ENCODE measurements around the gene TCOF1. TPM values are rescaled to one million over a fixed set of nuclear protein-coding genes. Genes with fewer than 3 reads are reported as not detected.

TCOF1 gene
- total RNA-seq, 1 donor from 2014 or later: 33.2 TPM

- no peak for DNase-seq (ENCODE audit: low read depth)
- no peak for TF ChIP-seq CTCF (IDR thresholded peaks at IDR 0.05; ENCODE audit: insufficient read depth, low read length, poor library complexity, severe bottlenecking)
- no peaks in the 10 kb centered on the region for H3K27me3 ChIP-seq (ENCODE audit: control insufficient read depth, insufficient read depth, low read length)
- no peaks in the 10 kb centered on the region for H3K36me3 ChIP-seq (ENCODE audit: control insufficient read depth, insufficient read depth, low read length)
- no peak overlapping the region for H3K4me3 ChIP-seq (ENCODE audit: low read depth, low read length)
Observed at GRCh38 chr5:150355791-150356190, 1.7 kb upstream of the TCOF1 start.

GRCh38 chr5:150356575-150357294 is 762 bp upstream of the TCOF1 start:
- Histone ChIP-seq H3K36me3 (ENCODE audit: control insufficient read depth, insufficient read depth, low read length) (no peaks in the 10 kb centered on the region), H3K4me3 (ENCODE audit: low read depth, low read length) (peak overlapping the region; percentile 22), H3K27me3 (ENCODE audit: control insufficient read depth, insufficient read depth, low read length) (no peaks in the 10 kb centered on the region)
- DNase-seq (ENCODE audit: low read depth): no peak
- no peak for TF ChIP-seq CTCF (IDR thresholded peaks at IDR 0.05; ENCODE audit: insufficient read depth, low read length, poor library complexity, severe bottlenecking)

GRCh38 chr5:150358261-150359095 is 981 bp downstream of the TCOF1 start:
- Histone ChIP-seq H3K36me3 (ENCODE audit: control insufficient read depth, insufficient read depth, low read length) (peaks cover 1% of the 10 kb centered on the region), H3K27me3 (ENCODE audit: control insufficient read depth, insufficient read depth, low read length) (no peaks in the 10 kb centered on the region), H3K4me3 (ENCODE audit: low read depth, low read length) (peak overlapping the region; percentile 87)
- DNase-seq (ENCODE audit: low read depth): no peak
- no peak for TF ChIP-seq CTCF (IDR thresholded peaks at IDR 0.05; ENCODE audit: insufficient read depth, low read length, poor library complexity, severe bottlenecking)

GRCh38 chr5:150361301-150361700 is 3.8 kb downstream of the TCOF1 start:
- TF ChIP-seq CTCF (IDR thresholded peaks at IDR 0.05; ENCODE audit: insufficient read depth, low read length, poor library complexity, severe bottlenecking): no peak
- H3K27me3 ChIP-seq (ENCODE audit: control insufficient read depth, insufficient read depth, low read length): no peaks in the 10 kb centered on the region

GRCh38 chr5:150363185-150363584 is 5.7 kb downstream of the TCOF1 start:
- H3K4me3 ChIP-seq (ENCODE audit: low read depth, low read length): no peak overlapping the region
- DNase-seq (ENCODE audit: low read depth): no peak
- no peak for TF ChIP-seq CTCF (IDR thresholded peaks at IDR 0.05; ENCODE audit: insufficient read depth, low read length, poor library complexity, severe bottlenecking)
- H3K36me3 ChIP-seq (ENCODE audit: control insufficient read depth, insufficient read depth, low read length): peaks cover 5% of the 10 kb centered on the region
- no peaks in the 10 kb centered on the region for H3K27me3 ChIP-seq (ENCODE audit: control insufficient read depth, insufficient read depth, low read length)

More at GRCh38 chr5:150361301-150361700, 3.8 kb downstream of the TCOF1 start:
- Histone ChIP-seq H3K36me3 (ENCODE audit: control insufficient read depth, insufficient read depth, low read length) (peaks cover 3% of the 10 kb centered on the region), H3K4me3 (ENCODE audit: low read depth, low read length) (no peak overlapping the region)
- DNase-seq (ENCODE audit: low read depth): no peak

Measured in kidney epithelial cell (primary cell).